Stromal cell of bone marrow (primary cell): ENCODE results near the gene CD200.
"Not testable (repeated sequence)": the region's sequence is repeated elsewhere in the genome, so short reads cannot be mapped to it uniquely, and the experiment has no call there.

ENCODE experiments used
- DNase-seq: peaks from one replicate; pipeline ENCODE4 v3.0.0-alpha.2; 2012; ENCODE audit warnings: low read depth

CD200 gene

DNA sequence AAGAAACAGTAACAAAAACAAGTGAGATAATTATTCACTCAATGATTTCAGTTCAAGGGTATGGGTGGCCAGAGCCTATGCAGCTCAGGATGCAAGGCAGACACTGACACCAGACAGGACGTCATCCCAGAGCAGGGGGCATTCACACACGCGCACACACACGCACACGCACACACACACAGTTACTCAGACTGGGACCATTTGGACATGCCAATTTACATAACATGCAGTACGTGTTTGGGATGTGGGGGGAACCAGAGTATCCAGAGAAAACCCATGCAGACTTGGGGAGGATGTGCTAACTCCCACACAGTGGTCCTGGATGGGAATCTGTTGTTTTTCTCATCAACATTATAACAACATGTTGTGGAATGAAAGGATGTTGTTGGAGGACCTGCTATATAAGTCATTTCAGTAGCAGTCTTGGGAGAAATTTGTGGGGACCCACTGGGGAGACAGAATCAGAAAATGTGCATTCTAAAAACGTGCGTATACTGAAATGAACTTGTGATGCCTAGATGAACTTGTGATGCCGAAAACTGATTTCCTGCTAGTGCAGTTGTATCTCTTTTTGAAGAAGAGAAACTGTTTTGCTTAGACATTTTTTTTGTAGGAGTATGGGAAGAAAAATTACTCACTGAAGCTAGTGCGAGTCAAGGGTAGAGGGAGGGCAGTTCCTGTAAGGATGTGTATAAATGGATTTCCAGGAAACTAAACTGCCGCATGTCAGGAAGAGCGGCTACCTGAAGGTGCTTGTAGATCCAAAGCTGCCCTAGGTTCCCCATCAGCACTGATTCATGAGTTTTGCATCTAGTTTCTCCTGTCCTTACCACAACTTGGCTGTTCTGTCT is 25.2 kb downstream of the CD200 start:
- DNase-seq = no peak

GRCh38 chr3:112360561-112360960 is 27.6 kb downstream of the CD200 start:
- DNase-seq = no peak

- no peak for DNase-seq
Observed at GRCh38 chr3:112362221-112362620, 29.3 kb downstream of the CD200 start.

DNA sequence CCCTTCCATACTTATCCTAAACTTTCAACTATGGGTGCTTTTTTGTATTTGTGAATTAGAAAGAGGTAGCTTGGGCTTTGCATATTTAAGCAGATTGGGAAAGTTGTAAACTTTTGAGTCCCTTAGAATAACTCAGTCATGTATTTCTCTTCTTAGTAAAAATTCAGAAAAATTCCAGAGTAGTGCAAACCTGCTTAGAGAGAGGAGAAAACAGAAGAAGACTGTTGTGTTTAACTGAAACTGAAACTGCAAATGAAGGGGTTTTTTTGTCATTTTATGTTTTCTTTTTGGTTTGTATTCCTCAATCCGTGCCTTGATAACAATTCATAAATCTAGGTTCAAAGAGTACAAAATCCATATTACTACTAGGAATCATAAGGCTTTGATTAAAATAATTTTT is 31.3 kb downstream of the CD200 start:
- DNase-seq = no peak

DNA sequence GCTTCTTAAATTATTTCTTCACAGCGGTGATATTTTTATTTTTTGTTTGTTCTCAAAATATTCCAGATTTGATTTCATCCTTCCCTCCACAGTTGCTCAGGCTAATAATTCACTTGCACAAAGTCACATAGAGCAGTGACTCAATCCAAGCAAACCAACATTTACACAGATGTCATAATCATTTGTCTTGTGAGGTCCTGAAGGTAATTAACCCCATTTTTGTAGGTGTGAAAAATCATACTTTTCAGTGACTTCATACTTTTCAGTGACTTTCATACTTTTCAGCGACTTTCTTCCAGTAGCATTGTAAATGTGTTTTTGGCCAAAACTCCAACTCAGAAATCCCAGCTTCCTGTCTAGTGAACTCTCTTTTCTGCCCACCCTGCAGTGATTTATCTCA is 32.1 kb downstream of the CD200 start:
- DNase-seq = no peak

DNA sequence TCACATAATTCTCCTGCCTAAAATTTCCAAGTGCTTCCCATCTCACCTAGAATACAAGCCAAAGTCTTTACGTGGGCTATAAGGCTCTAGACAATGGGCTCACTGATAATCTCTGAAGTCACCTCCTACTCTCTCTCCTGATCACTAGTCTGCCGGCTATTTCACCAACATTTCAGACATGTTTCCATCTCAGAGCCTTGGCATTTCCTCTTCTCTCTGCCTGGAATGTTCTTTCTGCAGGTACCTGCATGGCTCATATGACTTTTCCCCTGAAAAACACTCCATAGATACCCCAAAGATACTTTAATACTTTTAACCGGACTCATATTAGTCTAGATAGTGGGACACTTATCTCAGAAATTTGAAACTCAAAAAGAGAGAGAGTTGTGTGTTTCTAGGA is 32.7 kb downstream of the CD200 start:
- DNase-seq = no peak

DNA sequence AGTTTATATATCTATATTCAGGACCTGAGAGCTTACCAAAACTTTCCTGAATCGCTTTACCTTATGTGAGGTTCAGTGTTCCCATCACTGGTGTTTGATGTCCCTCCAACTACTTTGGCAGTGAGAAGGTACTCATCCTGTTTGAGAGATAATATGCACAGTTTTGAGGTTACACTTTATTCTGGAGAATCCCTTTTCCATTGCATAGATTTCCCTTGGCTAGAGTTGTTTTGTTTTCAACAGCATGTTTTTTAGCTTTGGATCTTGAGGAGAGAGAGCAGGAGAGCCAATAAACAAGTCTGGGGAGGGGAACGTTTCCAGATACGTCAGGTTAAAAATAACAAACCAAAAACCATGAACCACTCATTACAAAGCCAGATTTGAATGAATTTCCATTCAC is 33.6 kb downstream of the CD200 start:
- DNase-seq = no peak

DNA sequence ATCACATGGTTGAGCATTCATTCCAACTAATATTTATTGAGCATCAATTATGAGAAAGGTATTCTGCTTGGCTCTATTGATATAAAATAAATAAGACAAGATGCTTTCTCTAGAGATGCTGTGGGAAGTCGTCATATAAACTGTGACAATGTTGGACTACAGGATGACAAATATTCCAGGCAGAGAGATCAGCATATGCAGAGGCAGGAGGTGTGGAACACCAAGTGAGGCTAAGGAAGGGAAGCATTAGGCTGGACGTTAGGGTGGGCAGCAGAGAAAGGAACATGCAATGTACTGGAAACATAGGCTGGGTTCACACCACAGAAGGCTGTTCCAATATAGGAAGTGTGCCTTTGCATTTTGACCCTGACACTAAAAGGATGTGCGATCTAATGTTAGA is 38.6 kb downstream of the CD200 start:
- no peak for DNase-seq

GRCh38 chr3:112372396-112372795 is 39.4 kb downstream of the CD200 start:
- no peak for DNase-seq

GRCh38 chr3:112373476-112373875 is 40.5 kb downstream of the CD200 start:
- no peak for DNase-seq

- DNase-seq = no peak
Observed at GRCh38 chr3:112373924-112374323, 41.0 kb downstream of the CD200 start.

DNA sequence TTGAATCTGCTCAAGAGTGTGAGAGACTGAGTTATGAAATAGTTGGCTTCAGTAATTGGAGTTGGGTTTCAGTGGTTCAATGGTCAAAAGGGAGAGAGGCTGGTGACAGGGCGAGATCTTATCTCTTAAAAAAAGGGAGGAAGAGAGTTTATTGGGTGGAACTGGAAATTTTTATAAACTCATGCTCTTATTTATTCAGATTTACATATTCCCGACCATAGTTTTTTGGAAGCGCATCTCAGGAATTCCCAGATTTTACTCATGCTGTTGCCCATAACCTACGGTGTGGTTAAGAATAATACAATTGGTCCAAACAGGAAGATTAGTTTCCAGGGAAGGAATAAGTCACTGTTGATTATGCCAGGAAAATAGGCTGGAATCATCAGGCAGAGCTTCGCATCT is 41.4 kb downstream of the CD200 start:
- no peak for DNase-seq

GRCh38 chr3:112375117-112375516 is 42.2 kb downstream of the CD200 start:
- no peak for DNase-seq

DNA sequence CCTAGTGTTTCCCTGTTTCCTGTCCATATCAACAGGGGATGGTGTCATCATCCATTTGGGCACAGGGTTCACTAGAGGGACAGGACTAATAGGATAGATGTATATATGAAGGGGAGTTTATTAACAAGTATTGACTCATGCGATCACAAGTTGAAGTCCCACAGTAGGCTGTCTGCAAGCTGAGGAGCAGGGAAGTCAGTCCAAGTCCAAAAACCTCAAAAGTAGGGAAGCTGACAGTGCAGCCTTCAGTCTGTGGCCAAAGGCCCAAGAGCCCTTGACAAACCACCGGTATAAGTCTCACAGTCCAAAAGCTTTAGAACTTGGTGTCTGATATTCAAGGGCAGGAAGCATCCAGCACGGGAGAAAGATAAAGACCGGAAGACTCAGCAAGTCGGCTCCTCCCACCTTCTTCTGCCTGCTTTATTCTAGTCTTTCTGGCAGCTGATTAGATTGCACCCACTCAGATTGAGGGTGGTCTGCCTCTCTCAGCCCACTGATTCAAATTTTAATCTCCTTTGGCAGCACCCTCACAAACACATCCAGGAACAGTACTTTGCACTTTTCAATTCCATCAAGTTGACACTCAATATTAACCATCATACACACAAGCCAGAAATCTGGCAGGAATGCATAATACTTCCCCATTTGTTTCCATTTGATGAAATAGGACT is 43.4 kb downstream of the CD200 start:
- DNase-seq = no peak

DNA sequence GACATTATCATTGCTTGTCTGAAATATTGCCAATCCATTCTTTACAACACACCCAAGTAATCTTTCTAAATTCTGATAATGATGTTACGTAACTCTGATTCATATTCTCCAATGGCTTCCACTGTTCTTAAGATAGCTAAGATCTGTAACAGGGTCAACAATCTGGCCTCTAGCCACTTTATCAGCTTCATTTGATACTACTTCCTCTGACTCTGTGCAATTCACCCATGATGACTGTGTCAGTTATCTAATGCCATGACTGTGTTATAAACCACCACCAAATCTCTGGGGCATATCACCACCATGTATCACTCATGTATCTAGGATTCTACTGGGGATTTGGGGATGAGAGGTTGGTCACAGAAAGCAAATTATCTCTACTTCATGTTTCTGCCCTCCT is 44.0 kb downstream of the CD200 start:
- DNase-seq = peak; percentile 71

DNA sequence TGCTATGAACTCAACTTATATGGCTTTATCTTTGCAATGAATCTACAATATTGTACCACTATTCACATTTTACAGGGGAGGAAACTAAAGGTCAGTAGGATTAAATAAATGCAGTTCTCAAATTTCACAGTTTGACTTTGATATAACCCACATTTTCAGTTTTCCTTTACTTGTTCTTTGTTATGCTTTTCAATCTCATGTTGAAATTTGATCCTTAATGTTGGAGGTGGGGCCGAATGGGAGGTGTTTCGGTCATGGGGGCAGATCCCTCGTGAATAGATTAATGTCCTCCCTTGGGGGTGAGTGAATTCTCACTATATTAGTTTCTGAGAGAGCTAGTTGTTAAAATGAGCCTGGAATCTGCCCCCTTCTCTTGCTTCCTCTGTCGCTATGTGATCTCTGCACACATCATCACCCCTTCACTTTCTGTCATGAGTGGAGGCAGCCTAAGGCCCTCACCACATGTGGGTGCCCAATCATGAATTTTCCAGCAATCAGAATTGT is 44.7 kb downstream of the CD200 start:
- no peak for DNase-seq

GRCh38 chr3:112378347-112378746 is 45.4 kb downstream of the CD200 start:
- DNase-seq = not testable (repeated sequence)

DNA sequence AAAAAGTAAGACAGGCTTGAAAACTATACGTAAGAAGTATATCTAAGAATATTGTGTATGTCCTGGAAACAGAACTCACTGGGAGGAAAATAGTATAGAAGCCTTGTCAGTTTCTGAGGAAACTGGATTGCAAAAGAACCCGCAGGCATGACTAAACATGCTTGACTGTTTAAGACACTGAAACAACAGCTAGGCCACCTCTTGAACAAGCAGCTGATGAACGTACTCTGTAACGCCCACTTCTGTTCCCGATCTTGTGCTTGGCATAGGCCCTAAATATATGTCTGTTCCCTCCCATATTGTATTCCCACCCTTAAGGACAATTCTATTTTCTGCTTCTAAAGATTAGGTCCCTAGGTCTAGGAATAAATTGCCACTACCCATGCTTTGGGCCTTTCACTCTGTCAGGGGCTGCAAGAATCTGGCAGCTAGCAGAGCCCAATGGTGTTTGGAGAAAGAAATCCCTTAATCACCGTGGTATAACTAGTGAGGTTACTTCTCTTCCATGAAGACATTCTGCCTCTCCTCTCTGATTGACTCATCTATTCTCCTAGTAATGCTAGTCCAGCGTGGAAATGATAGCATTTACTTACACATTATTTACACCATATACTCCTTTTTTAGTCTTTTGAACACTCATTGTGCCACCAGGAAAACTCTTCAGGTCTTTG is 46.2 kb downstream of the CD200 start:
- peak; percentile 50 for DNase-seq

DNA sequence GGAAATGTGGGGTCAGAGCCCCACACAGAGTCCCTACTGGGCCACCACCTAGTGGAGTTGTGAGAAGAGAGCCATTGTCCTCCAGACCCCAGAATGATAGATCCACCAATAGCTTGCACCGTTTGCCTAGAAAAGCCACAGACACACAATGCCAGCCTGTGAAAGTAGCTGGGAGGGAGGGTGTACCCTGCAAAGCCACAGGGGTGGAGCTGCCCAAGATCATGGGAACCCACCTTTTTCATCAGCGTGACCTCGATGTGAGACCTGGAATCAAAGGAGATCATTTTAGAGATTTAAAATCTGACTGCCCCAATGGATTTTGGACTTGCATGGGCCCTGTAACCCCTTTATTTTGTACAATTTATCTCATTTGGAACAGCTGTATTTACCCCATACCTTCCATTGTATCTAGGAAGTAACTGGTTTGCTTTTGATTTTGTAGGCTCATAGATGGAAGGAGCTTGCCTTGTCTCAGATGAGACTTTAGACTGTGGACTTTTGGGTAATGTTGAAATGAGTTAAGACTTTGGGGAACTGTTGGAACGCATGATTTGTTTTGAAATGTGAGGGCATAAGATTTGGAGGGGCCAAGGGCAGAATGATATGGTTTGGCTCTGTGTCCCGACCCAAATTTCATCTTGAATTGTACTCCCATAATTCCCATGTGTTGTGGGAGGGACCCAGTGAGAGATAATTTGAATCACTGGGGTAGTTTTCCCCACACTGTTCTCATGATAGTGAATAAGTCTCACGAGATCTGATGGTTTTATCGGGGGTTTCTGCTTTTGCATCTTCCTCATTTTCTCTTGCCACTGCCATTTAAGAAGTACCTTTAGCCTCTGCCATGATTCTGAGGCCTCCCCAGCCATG is 49.0 kb downstream of the CD200 start:
- DNase-seq = no peak

- DNase-seq = no peak
Observed at GRCh38 chr3:112382543-112383160, 49.7 kb downstream of the CD200 start.

DNA sequence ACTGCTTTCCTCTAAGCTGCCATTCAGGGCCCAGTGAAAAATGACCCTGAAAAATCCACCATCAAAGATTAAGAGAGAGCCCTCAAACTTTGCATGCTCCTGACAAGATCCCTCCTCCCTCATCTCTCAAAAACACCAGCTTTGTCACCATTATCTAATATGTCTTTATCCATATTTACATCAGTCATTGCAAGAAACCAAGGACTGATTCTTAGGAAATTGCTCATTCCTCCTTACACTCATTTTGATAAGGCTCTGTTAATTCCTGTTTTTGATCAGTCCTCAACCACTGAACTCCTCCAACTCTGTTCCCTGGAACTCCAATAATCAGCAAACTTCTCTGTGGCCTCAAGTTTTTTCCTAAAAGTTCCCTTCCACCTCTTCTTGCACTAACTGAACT is 51.8 kb downstream of the CD200 start:
- DNase-seq = no peak
